GM19372 (cell line): Measurements from ENCODE around the gene DAB2.

Experiments used
- ATAC-seq: cut with Tn5 transposase; IDR thresholded peaks from one replicate; pipeline ENCODE4 v1.9.1; 2021; ENCODE audit warnings: mild to moderate bottlenecking, low read depth, moderate library complexity; ENCODE audit not compliant: unreplicated experiment

The DAB2 gene

GRCh38 chr5:39448506-39449128, 23.8 kb upstream of the DAB2 start:
- no peak for ATAC-seq

DNA sequence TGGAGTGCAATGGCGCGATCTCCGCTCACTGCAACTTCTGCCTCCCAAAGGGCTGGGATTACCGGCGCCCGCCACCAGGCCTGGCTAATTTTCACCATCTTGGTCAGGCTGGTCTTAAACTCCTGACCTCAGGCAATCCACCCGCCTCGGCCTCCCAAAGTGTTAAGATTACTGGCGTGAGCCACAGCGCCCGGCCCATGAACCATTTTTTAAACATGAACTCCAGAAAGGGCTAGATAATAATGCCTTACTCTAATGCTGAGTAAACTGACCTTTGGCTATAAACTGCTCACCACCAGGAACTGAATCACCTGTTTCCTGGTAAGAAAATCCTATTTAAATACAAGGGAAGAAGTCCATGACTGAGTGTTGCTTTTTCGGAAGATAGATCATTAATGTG, 23.2 kb upstream of the DAB2 start:
- no peak for ATAC-seq

GRCh38 chr5:39447059-39447458, 22.3 kb upstream of the DAB2 start:
- no peak for ATAC-seq

GRCh38 chr5:39446231-39446630, 21.5 kb upstream of the DAB2 start:
- no peak for ATAC-seq

DNA sequence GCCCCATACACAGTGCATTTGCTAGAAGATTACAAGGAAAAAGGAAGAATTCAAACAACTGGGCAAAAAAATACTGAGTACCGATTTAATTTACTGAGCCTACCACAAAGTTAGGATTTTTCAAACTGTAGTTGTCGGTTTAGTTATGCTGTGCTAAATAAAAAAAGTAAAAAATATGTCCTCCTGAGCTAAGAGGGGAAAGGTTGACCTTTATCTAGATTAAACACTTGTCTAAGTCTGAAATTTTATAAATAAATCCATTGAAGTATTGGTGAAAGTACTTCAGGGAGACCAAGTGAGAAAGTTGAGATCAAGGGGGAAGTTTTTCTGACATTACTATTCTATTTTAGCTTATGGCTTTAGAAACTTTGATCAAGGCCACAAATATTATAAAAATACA, 19.1 kb upstream of the DAB2 start:
- ATAC-seq, result no peak

DNA sequence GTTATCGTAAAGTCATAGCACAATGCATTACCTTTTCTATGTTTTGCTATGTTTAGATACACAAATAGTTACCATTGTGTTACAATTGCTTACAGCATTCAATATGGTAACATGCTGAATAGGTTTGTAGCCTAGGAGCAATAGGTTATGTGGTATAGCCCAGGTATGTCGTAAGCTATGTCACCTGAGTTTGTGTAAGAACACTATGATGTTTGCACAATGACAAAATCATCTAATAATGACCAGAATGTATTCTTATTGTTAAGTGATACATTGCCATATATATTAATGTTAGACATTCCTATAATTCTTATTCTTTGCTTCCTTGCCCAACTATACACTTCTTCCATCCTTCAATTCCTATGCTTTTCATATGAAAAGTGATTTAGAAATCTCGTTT, 18.2 kb upstream of the DAB2 start:
- no peak for ATAC-seq

DNA sequence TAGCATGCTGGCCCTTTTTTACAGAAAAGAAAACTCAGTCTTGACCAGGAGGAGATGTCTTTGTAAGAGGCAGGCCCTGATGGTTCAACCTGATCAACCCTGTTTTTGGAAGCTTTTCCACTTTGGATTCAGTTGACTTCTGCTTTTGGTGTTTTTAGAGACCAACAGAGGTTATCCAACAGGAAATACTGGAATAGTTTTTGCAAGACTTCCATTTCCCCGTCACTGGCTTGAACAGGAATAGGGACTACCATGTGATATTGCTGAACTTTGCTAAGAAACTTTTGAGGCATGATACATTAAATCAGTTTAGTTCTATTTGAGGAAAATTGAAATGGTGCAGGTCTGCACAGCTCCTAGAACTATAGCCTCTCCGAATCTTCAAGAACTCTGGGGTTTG, 17.1 kb upstream of the DAB2 start:
- ATAC-seq, result no peak

DNA sequence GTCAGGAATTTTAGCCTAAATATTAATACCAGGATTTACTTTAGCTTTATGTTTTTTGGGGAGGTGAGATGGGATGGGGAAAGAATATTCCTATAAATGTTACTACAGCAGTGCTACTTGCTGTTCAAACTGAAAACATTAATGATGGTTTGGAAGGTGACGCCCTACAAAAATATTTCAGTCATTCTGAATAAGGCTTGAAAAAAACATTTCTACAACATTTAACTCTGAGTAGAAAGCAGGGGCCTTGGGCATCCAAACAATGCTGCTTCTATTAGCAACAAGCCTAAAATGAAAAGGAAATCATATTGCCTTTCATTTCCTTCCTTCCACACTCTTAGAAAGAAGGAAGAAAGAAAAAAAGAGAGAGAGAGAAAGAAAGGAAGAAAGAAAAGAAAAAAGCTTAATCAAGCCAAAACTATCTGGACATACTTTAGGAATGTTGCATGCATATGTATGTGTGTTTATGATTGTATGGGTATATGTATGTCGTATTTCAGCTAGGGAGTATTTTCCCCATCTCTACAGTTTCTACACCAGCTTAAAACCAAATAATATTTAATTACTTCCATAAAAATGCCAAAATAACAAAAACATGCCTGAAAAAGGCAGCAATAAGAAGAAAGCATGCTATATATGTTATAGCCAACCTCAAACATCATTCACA, 16.3 kb upstream of the DAB2 start:
- no peak for ATAC-seq

- ATAC-seq, result no peak
These were observed 15.6 kb upstream of the DAB2 start for GRCh38 chr5:39440192-39440957.

DNA sequence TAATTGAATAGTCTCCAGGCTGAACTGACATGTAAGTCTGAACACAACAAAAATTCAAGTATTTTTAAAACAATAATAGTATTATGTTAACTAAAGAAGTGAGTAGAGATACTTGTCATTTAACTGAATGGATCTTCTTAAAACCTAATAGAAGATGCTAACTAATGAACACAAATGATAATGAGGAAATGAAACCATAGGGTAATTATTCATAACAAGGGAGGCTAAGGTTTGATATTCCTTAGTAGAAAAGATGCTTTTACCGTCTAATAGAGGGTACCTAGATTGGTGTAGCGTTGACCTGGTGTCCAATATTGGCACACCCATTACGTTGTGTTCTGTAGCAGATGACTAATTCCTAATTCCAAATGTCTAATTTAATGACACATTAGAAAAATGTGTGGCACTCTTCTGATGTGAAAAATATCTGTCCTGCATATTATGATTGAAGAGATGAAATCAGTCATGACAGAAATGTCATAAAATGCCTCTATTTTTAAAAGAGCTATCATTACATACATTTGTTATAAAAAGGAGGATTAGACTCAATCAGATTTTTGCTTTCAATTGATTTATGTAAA, 14.9 kb upstream of the DAB2 start:
- ATAC-seq, result no peak

- no peak for ATAC-seq
These were observed 12.7 kb upstream of the DAB2 start for GRCh38 chr5:39437467-39437866.

GRCh38 chr5:39433848-39434247, 9.1 kb upstream of the DAB2 start:
- ATAC-seq, result no peak

DNA sequence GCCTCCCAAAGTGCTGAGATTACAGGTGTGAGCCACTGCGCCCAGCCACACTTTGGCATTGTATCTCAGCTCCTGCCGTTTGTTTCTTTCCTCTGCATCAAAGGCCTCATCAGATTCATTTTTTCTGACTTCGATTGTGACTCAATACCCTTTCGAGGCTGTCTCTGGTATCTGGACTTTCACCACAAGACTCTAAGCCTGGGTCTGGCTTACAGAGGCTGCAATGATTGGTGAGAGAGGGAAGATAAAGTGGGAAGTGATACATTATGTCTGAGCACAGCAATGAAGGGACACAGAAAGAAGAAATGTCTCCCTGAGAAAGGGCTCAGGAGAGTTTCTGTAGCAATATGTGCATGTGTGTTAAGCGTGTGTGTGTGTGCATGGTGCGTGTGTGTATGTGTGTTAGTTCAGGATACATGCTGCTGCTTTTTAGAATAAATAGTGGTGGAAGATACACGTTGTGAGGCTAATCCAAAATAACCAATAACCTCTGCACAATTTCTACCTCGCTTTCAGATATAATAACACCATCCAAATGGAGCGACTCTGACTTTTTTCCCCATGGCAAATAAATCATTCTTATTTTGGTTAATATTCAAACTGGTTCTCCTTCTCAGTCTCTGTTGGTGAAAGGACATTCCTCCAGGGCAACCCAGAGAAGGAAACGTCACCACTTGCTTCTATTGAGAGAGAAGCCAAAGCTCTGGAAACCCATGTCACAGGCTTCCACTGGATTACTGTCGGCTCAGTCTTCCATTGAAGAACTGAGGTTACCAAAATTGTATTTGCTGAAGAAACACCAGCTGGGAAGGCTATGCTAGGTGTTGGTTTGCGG, 8.1 kb upstream of the DAB2 start:
- ATAC-seq, result no peak

DNA sequence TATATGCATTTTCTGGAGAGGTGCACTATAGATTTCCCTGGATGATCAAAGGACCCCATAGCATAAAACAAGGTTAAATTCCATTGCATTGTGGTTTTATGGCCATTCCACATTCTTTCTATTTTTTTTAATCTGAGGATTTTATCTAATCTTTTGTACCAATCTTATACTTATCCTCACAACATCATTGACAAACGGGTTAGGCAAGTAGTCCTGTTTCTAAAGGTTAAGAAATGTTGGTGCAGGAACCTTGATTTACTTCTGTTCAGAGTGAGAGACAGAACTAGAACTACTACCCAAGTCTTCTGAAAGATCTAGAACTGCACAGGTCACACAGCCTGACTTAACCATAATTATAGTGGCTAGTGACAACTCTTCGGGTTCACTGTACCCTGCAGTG, 5.7 kb upstream of the DAB2 start:
- ATAC-seq, result no peak

DNA sequence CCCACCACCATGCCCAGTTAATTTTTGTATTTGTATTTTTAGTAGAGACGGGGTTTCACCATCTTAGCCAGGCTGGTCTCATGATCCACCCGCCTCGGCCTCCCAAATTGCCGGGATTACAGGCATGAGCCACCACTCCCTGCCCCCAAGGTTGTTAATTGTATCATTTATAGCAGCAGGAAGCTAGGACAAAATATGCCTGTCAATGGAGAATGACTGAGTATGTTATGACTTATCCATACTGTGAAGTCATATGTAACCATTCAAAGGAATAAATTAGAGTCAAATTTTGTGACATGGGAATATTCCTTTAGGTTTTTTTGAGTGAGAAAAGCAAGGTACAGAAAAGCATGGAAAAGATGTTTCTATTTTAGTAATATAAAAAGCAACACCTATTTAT, 3.9 kb upstream of the DAB2 start:
- no peak for ATAC-seq

DNA sequence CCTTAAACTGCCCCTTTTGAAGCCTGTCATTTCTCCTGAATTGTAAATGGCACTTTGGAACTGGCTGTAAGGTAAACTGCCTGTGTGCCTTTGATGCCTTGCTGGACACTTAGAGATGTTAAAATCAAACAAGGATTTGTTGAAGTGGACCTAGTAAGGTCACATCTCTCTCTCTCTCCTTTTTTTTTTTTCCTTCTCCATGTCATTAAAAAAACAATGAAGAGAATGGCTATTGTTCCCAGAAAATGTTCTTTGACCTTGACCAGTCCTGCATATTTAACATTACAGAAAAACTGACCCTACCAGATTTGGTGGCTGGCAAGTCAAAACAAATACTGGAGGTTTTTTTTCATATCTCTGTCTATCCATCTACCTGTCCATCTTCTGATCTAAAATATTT, 2.9 kb upstream of the DAB2 start:
- no peak for ATAC-seq

- no peak for ATAC-seq
These were observed 2.4 kb upstream of the DAB2 start for GRCh38 chr5:39427229-39427628.

GRCh38 chr5:39426746-39427105, 1.9 kb upstream of the DAB2 start:
- no peak for ATAC-seq

GRCh38 chr5:39426051-39426745, 1.4 kb upstream of the DAB2 start:
- ATAC-seq, result no peak

- ATAC-seq, result no peak
These were observed 1.4 kb downstream of the DAB2 start for GRCh38 chr5:39423331-39423751.
